Panc1 (cell line): ENCODE results near the gene PIEZO1. TPM values are rescaled to one million over a fixed set of nuclear protein-coding genes. Genes with fewer than 3 reads are reported as not detected.

Source experiments
- ATAC-seq: fragments of 200-7000 bp; cut with Tn5 transposase; 2 replicates; pipeline ENCODE4 v1.9.1; 2020; ENCODE audit warnings: mild to moderate bottlenecking, moderate library complexity
- BruUV-seq: library from RNA; stranded (reverse); fragments of 400-500 nt; replicated peaks from 2 replicates; lab custom pipeline; 2021; lab: Mats Ljungman, UMichigan
- CTCF ChIA-PET: fragments of 300-600 bp; sonication (Branson Sonifier 250); formaldehyde crosslinking; loops from one replicate; lab custom pipeline; 2022; ENCODE audit warnings: antibody characterized with exemption; lab: Charles Lee
- POLR2A ChIA-PET: fragments of 300-600 bp; sonication (Branson Sonifier 250); formaldehyde crosslinking; loops from one replicate; lab custom pipeline; 2022; ENCODE audit warnings: antibody characterized with exemption; lab: Charles Lee
- DNase-seq: peaks from one replicate; pipeline ENCODE4 v3.0.0-alpha.2; 2010; ENCODE audit warnings: low read depth, low spot score
- H3K27ac ChIP-seq: 2 replicates; pipeline ENCODE4 v1.5.1; 2011; ENCODE audit warnings: mild to moderate bottlenecking, low read length, inconsistent platforms
- H3K27me3 ChIP-seq: fragments of 200-500 bp; sonication (Bioruptor generic); 2 replicates; pipeline ENCODE4 v1.6.0; 2014; ENCODE audit warnings: low read length, inconsistent platforms; ENCODE audit not compliant: control insufficient read depth, insufficient read depth
- H3K36me3 ChIP-seq: fragments of 200-500 bp; sonication (Bioruptor generic); 2 replicates; pipeline ENCODE4 v1.5.1; 2014; ENCODE audit warnings: inconsistent platforms, mild to moderate bottlenecking, low read length, moderate library complexity; ENCODE audit not compliant: control insufficient read depth, insufficient read depth
- H3K4me1 ChIP-seq: 2 replicates; pipeline ENCODE4 v1.5.1; 2011; ENCODE audit warnings: inconsistent platforms, mild to moderate bottlenecking, low read length, moderate library complexity; ENCODE audit not compliant: control insufficient read depth, insufficient read depth
- H3K4me3 ChIP-seq, 2 experiments: 2 replicates each; pipeline ENCODE4 v1.5.1; 2011 to 2012; ENCODE audit warnings: low read depth in 2 of 2, low read length in 2 of 2, mild to moderate bottlenecking in 2 of 2, inconsistent platforms in 1 of 2, moderate library complexity in 1 of 2
- H3K9me3 ChIP-seq: fragments of 200-500 bp; sonication (Bioruptor generic); 2 replicates; pipeline ENCODE4 v1.5.1; 2014; ENCODE audit warnings: low read depth, mild to moderate bottlenecking, inconsistent platforms, low read length, moderate library complexity; ENCODE audit not compliant: control insufficient read depth, insufficient read depth
- POLR2AphosphoS5 ChIP-seq: IDR thresholded peaks from 2 replicates; pipeline ENCODE4 v1.6.1; 2012; ENCODE audit warnings: mild to moderate bottlenecking, low read depth, low read length, moderate library complexity
- SIN3A ChIP-seq: IDR thresholded peaks from 2 replicates; pipeline ENCODE4 v1.6.1; 2012; ENCODE audit warnings: low read depth, mild to moderate bottlenecking, low read length, moderate library complexity, borderline replicate concordance; ENCODE audit not compliant: insufficient read depth
- TCF7L2 ChIP-seq: IDR thresholded peaks from 2 replicates; pipeline ENCODE4 v1.6.1; 2011; ENCODE audit warnings: mild to moderate bottlenecking, low read depth, low read length, inconsistent platforms
- in situ Hi-C: cut with HindIII; loops from 2 replicates; pipeline ENCODE4 v1.10.0; 2016; ENCODE audit warnings: low sequenced_read_pairs, low pct_unique_long_range_greater_than_20kb
- intact Hi-C: fragments of 100-400 bp; cut with micrococcal nuclease; formaldehyde crosslinking; loops from one replicate; pipeline ENCODE4 v1.10.0; 2022; ENCODE audit not compliant: unreplicated experiment
- total RNA-seq: library from RNA; stranded (reverse); gene quantifications from one replicate; pipeline ENCODE4 v1.2.1, GENCODE V29; 2021; ENCODE audit not compliant: unreplicated experiment
- TF ChIP-seq, protein P1 (sequence below), 2 experiments: IDR thresholded peaks; 2 replicates each; pipeline ENCODE4 v1.6.1; 2011 to 2012; ENCODE audit warnings: low read depth in 2 of 2, control low read depth in 1 of 2, low read length in 1 of 2, mild to moderate bottlenecking in 1 of 2, moderate library complexity in 1 of 2; ENCODE audit not compliant: insufficient read depth in 1 of 2
- TF ChIP-seq, protein P2 (sequence below): fragments of 450-650 bp; IDR thresholded peaks from 2 replicates; pipeline ENCODE4 v1.5.1; 2017; ENCODE audit warnings: mild to moderate bottlenecking

The PIEZO1 gene
- total RNA-seq, 1 experiment from 2014 or later, result 175 TPM

DNA sequence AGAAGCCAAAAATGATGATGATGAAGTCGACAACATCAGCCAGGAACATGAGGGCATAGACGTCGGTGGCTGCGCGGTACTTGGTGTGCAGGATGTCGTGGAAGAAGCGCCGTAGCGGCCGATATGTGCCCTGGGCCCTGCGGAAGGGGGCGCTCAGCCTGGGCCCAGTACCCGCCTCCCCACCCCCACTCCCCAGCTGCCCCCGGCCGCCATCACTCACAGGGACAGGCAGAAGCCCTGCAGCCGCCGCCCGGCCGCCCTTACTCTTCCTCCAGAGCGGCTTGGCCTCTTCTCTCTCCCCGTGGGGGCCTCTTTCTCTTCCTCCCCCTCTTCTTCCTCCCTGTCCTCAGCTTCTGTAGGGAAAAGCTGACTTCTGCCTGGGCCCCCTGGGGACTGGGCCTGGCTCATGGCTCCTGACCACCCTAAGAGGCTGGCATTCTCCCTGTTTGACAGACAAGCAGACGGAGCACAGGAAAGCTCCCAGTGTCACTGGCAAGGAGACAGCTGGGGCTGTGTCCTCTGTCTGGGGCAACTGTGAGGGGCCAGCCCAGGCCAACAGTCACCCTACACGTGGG lies 64.5 kb downstream of the PIEZO1 start:
- no peak overlapping the region for H3K4me3 ChIP-seq
- ChIA-PET POLR2A (no interaction called here), CTCF (no interaction called here)
- intact Hi-C loops, result no loop called here
- H3K36me3 ChIP-seq, result peaks cover 2% of the 10 kb centered on the region
- H3K4me1 ChIP-seq, result no peaks in the 10 kb centered on the region
- H3K27ac ChIP-seq, result no peak overlapping the region
- no TSS peak for BruUV-seq
- ATAC-seq (no peak), DNase-seq (no peak)
- no peaks in the 10 kb centered on the region for H3K9me3 ChIP-seq
- in situ Hi-C loops, result no loop called here
- no peaks in the 10 kb centered on the region for H3K27me3 ChIP-seq
- TF ChIP-seq POLR2AphosphoS5 (no peak), SIN3A (no peak), TCF7L2 (no peak)
- TF ChIP-seq, protein P1, sequence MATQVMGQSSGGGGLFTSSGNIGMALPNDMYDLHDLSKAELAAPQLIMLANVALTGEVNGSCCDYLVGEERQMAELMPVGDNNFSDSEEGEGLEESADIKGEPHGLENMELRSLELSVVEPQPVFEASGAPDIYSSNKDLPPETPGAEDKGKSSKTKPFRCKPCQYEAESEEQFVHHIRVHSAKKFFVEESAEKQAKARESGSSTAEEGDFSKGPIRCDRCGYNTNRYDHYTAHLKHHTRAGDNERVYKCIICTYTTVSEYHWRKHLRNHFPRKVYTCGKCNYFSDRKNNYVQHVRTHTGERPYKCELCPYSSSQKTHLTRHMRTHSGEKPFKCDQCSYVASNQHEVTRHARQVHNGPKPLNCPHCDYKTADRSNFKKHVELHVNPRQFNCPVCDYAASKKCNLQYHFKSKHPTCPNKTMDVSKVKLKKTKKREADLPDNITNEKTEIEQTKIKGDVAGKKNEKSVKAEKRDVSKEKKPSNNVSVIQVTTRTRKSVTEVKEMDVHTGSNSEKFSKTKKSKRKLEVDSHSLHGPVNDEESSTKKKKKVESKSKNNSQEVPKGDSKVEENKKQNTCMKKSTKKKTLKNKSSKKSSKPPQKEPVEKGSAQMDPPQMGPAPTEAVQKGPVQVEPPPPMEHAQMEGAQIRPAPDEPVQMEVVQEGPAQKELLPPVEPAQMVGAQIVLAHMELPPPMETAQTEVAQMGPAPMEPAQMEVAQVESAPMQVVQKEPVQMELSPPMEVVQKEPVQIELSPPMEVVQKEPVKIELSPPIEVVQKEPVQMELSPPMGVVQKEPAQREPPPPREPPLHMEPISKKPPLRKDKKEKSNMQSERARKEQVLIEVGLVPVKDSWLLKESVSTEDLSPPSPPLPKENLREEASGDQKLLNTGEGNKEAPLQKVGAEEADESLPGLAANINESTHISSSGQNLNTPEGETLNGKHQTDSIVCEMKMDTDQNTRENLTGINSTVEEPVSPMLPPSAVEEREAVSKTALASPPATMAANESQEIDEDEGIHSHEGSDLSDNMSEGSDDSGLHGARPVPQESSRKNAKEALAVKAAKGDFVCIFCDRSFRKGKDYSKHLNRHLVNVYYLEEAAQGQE (IDR thresholded peaks at IDR 0.05; ENCODE audit: insufficient read depth in 1 of 2, low read depth in 2 of 2, low read length in 1 of 2), result no peak
- TF ChIP-seq, protein P2, sequence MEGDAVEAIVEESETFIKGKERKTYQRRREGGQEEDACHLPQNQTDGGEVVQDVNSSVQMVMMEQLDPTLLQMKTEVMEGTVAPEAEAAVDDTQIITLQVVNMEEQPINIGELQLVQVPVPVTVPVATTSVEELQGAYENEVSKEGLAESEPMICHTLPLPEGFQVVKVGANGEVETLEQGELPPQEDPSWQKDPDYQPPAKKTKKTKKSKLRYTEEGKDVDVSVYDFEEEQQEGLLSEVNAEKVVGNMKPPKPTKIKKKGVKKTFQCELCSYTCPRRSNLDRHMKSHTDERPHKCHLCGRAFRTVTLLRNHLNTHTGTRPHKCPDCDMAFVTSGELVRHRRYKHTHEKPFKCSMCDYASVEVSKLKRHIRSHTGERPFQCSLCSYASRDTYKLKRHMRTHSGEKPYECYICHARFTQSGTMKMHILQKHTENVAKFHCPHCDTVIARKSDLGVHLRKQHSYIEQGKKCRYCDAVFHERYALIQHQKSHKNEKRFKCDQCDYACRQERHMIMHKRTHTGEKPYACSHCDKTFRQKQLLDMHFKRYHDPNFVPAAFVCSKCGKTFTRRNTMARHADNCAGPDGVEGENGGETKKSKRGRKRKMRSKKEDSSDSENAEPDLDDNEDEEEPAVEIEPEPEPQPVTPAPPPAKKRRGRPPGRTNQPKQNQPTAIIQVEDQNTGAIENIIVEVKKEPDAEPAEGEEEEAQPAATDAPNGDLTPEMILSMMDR, result no peak

DNA sequence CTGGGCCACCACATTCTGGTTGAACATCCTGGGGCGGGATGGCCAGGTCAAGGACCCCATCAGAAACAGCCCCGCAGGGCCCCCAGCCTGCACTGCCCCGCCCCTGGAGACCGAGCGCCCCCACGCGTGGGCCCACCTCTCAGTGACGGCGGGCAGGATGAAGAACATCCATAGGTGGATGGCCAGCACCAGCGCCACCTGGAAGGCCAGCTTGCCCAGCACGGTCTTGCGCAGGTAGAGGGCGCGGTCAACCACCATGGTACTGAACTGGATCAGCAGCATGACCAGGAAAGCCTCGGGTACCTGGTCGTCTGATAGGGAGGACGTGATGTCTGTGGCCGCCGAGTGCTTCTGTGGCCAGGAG lies 65.1 kb downstream of the PIEZO1 start:
- DNase-seq (no peak), ATAC-seq (no peak)
- POLR2A ChIA-PET, result no interaction called here
- TF ChIP-seq SIN3A (no peak), POLR2AphosphoS5 (no peak), TCF7L2 (no peak)
- TF ChIP-seq, protein P1 (IDR thresholded peaks at IDR 0.05; ENCODE audit: insufficient read depth in 1 of 2, low read depth in 2 of 2, low read length in 1 of 2), result no peak
- TF ChIP-seq, protein P2, result no peak
- in situ Hi-C loops, result no loop called here
- CTCF ChIA-PET, result no interaction called here
- H3K4me3 ChIP-seq, result no peak overlapping the region
- H3K27me3 ChIP-seq, result no peaks in the 10 kb centered on the region
- intact Hi-C loops, result no loop called here
- no peaks in the 10 kb centered on the region for H3K9me3 ChIP-seq
- peaks cover 2% of the 10 kb centered on the region for H3K36me3 ChIP-seq
- H3K27ac ChIP-seq, result no peak overlapping the region
- H3K4me1 ChIP-seq, result no peaks in the 10 kb centered on the region
- no TSS peak for BruUV-seq
